Subcutaneous abdominal adipose tissue (tissue), 5 donors: Measurements from ENCODE around the gene CD200R1L.
"Not testable (repeated sequence)": the region's sequence is repeated elsewhere in the genome, so short reads cannot be mapped to it uniquely, and the experiment has no call there.

Source experiments
- H3K27ac ChIP-seq: one replicate; pipeline ENCODE4 v1.7.0; 2013; ENCODE audit warnings: low read depth, mild to moderate bottlenecking, inconsistent platforms, low read length, moderate library complexity
- H3K27me3 ChIP-seq, 5 donors: one replicate each; pipeline ENCODE4 v1.7.0; 2013; ENCODE audit warnings: low read length in 5 of 5, inconsistent platforms in 1 of 5; ENCODE audit not compliant: control insufficient read depth in 5 of 5, insufficient read depth in 4 of 5
- H3K36me3 ChIP-seq, 5 donors: one replicate each; pipeline ENCODE4 v1.7.0; 2013; ENCODE audit warnings: low read length in 5 of 5; ENCODE audit not compliant: control insufficient read depth in 5 of 5, insufficient read depth in 5 of 5
- H3K4me1 ChIP-seq, 5 donors: one replicate each; pipeline ENCODE4 v1.7.0; 2013; ENCODE audit warnings: low read length in 5 of 5, mild to moderate bottlenecking in 3 of 5, moderate library complexity in 1 of 5; ENCODE audit not compliant: control insufficient read depth in 5 of 5, insufficient read depth in 5 of 5
- H3K4me3 ChIP-seq, 5 donors: one replicate each; pipeline ENCODE4 v1.7.0; 2013; ENCODE audit warnings: low read length in 5 of 5, low read depth in 1 of 5
- H3K9ac ChIP-seq, 5 donors: one replicate each; pipeline ENCODE4 v1.7.0; 2013; ENCODE audit warnings: low read length in 5 of 5, mild to moderate bottlenecking in 4 of 5, moderate library complexity in 3 of 5
- H3K9me3 ChIP-seq, 5 donors: one replicate each; pipeline ENCODE4 v1.7.0; 2013; ENCODE audit warnings: low read length in 5 of 5; ENCODE audit not compliant: control insufficient read depth in 5 of 5
- donor health status: healthy.
- donor health status: healthy.
- donor health status: healthy.
- donor health status: healthy.
- donor health status: healthy.

Gene CD200R1L

GRCh38 chr3:112865757-112866156 lies 19.1 kb upstream of the CD200R1L start:
- Histone ChIP-seq H3K9ac (no peak overlapping the region), H3K27ac (no peak overlapping the region), H3K27me3 (no peaks in the 10 kb centered on the region), H3K4me3 (no peak overlapping the region), H3K36me3 (no peaks in the 10 kb centered on the region), H3K9me3 (peaks cover 0 to 12% (median 5%) of the 10 kb centered on the region in 5 donors), H3K4me1 (peaks cover 0 to 12% (median 0%) of the 10 kb centered on the region in 5 donors)

- Histone ChIP-seq H3K27me3 (no peaks in the 10 kb centered on the region), H3K27ac (no peak overlapping the region), H3K9me3 (peaks cover 0 to 12% (median 8%) of the 10 kb centered on the region in 5 donors), H3K36me3 (no peaks in the 10 kb centered on the region), H3K4me1 (peaks cover 0 to 2% (median 0%) of the 10 kb centered on the region in 5 donors), H3K4me3 (no peak overlapping the region), H3K9ac (no peak overlapping the region)
Observed at GRCh38 chr3:112860898-112861297, 14.2 kb upstream of the CD200R1L start.

- no peak overlapping the region for H3K4me3 ChIP-seq
- H3K36me3 ChIP-seq, result no peaks in the 10 kb centered on the region
- no peak overlapping the region for H3K27ac ChIP-seq
- H3K27me3 ChIP-seq, result no peaks in the 10 kb centered on the region
- H3K4me1 ChIP-seq, result peaks cover 0 to 2% (median 0%) of the 10 kb centered on the region in 5 donors
- peaks cover 0 to 9% (median 8%) of the 10 kb centered on the region in 5 donors for H3K9me3 ChIP-seq
- H3K9ac ChIP-seq, result no peak overlapping the region
Observed at GRCh38 chr3:112858410-112859069, 11.9 kb upstream of the CD200R1L start.

GRCh38 chr3:112857526-112857925 lies 10.9 kb upstream of the CD200R1L start:
- H3K4me3 ChIP-seq, result no peak overlapping the region
- H3K9ac ChIP-seq, result no peak overlapping the region
- H3K27me3 ChIP-seq, result no peaks in the 10 kb centered on the region
- H3K9me3 ChIP-seq, result peaks cover 0 to 11% (median 8%) of the 10 kb centered on the region in 5 donors
- H3K36me3 ChIP-seq, result no peaks in the 10 kb centered on the region
- H3K27ac ChIP-seq, result no peak overlapping the region
- peaks cover 0 to 2% (median 0%) of the 10 kb centered on the region in 5 donors for H3K4me1 ChIP-seq

- Histone ChIP-seq H3K4me3 (no peak overlapping the region), H3K27ac (no peak overlapping the region)
Observed at GRCh38 chr3:112856537-112856936, 9.9 kb upstream of the CD200R1L start.

GRCh38 chr3:112855883-112856282 lies 9.2 kb upstream of the CD200R1L start:
- no peak overlapping the region for H3K9ac ChIP-seq
- no peak overlapping the region for H3K27ac ChIP-seq
- no peaks in the 10 kb centered on the region for H3K36me3 ChIP-seq
- H3K9me3 ChIP-seq, result peaks cover 0 to 19% (median 15%) of the 10 kb centered on the region in 5 donors
- H3K4me3 ChIP-seq, result no peak overlapping the region
- H3K4me1 ChIP-seq, result peaks cover 0 to 2% (median 0%) of the 10 kb centered on the region in 5 donors
- H3K27me3 ChIP-seq, result no peaks in the 10 kb centered on the region

More at GRCh38 chr3:112856537-112856936, 9.9 kb upstream of the CD200R1L start:
- H3K36me3 ChIP-seq, result no peaks in the 10 kb centered on the region
- H3K27me3 ChIP-seq, result no peaks in the 10 kb centered on the region
- H3K4me1 ChIP-seq, result peaks cover 0 to 2% (median 0%) of the 10 kb centered on the region in 5 donors
- peaks cover 0 to 16% (median 10%) of the 10 kb centered on the region in 5 donors for H3K9me3 ChIP-seq
- H3K9ac ChIP-seq, result no peak overlapping the region

- not testable (repeated sequence) for H3K36me3 ChIP-seq, H3K27me3 ChIP-seq, H3K9ac ChIP-seq, H3K4me3 ChIP-seq, H3K4me1 ChIP-seq, H3K27ac ChIP-seq
- H3K9me3 ChIP-seq, result peaks cover 0 to 23% (median 15%) of the 10 kb centered on the region in 5 donors
Observed at GRCh38 chr3:112855074-112855473, 8.4 kb upstream of the CD200R1L start.

GRCh38 chr3:112848196-112848595 lies 1.5 kb upstream of the CD200R1L start:
- Histone ChIP-seq H3K27me3 (no peaks in the 10 kb centered on the region), H3K9ac (no peak overlapping the region), H3K27ac (no peak overlapping the region), H3K4me1 (no peaks in the 10 kb centered on the region), H3K9me3 (peaks cover 3 to 14% (median 7%) of the 10 kb centered on the region in 5 donors), H3K4me3 (no peak overlapping the region), H3K36me3 (no peaks in the 10 kb centered on the region)

GRCh38 chr3:112847692-112848091 lies 1.0 kb upstream of the CD200R1L start:
- no peak overlapping the region for H3K4me3 ChIP-seq
- H3K27me3 ChIP-seq, result no peaks in the 10 kb centered on the region
- no peak overlapping the region for H3K9ac ChIP-seq
- no peaks in the 10 kb centered on the region for H3K36me3 ChIP-seq
- H3K4me1 ChIP-seq, result no peaks in the 10 kb centered on the region
- H3K9me3 ChIP-seq, result peaks cover 3 to 13% (median 10%) of the 10 kb centered on the region in 5 donors
- no peak overlapping the region for H3K27ac ChIP-seq

GRCh38 chr3:112845772-112846171 lies 892 bp downstream of the CD200R1L start:
- Histone ChIP-seq H3K27me3 (no peaks in the 10 kb centered on the region), H3K4me3 (no peak overlapping the region)

More at GRCh38 chr3:112845772-112846171, 892 bp downstream of the CD200R1L start:
- Histone ChIP-seq H3K36me3 (no peaks in the 10 kb centered on the region), H3K27ac (no peak overlapping the region), H3K9me3 (peaks cover 3 to 16% (median 7%) of the 10 kb centered on the region in 5 donors), H3K9ac (no peak overlapping the region), H3K4me1 (no peaks in the 10 kb centered on the region)
